GM04504 (cell line): ENCODE measurements around the gene CHRNA9.

ENCODE experiments used
- DNase-seq: peaks from one replicate; pipeline ENCODE4 v3.0.0-alpha.2; 2012; ENCODE audit warnings: low read depth

Gene CHRNA9

DNA sequence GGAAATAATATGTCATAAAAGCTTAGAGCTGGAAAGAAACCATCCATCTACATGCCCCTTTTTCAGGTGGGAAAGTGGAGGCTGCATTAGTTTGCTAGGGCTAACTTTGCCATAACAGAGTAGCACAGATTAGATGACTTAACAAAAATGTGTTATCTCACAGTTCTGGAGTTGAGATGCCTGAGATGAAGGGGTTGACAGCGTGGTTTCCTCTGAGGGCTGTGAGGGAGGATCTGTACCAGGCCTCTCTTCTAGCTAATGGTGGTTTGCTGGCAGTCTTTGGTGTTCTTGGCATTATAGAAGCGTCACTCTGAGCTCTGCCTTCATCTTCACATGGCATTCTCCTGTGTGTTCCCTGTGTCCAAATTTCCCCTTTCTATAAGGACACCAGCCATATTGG lies 2.4 kb downstream of the CHRNA9 start:
- no peak for DNase-seq

DNA sequence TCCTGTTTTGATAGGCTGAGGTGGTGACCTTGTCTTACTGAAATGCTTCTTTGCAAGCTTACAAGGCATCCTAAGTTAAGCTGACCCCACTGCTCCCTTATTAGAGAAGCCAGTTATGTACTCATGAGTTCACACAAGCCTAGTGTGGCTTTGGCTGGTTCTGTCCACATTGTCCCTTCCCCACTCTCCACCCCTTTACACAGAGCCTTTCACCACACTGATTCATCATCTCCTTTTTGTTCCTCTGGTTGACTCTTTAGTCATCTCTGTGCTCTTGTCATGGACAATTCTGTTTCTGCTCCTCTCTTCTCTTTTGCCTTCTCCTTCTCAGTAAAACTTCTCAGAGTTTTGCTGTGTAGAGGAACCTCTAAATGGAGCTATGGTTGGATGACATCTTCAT lies 4.9 kb downstream of the CHRNA9 start:
- DNase-seq = no peak

DNA sequence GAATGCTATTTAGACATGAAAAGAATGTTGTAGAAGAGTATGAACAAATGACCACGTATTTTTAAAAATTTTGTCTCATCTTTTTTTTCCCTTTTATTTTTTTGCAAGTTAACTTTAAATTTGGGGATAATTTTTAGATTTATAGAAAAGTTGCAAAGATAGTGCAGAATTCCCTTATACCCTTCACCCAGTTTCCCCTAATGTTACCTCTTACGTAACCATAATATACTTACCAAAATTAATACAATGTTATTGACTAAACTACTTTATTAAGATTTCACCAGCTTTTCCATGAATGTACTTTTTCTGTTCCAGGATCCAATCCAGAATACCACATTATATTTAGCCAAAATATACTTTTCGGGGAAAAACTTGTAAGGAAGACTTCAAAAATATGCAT lies 12.3 kb downstream of the CHRNA9 start:
- DNase-seq = no peak

DNA sequence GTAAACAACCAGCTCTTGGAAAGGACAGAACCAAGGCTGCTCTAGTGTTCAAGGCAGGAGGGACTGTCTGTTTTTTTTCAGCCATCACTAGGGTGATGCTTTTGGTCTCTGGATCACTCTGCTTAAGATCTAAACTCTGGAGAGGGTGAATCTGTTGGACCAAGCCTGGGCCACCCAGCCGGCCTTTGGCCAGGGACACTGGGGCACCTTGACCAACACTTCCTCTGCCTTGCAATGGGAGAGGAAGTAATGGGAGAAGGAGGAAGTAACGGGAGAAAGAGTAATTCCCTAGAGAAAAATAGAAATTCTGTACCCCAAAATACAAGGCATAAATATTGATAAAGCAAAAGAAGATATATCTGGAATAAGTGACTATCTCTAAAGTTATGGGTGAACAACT lies 12.9 kb downstream of the CHRNA9 start:
- no peak for DNase-seq

DNA sequence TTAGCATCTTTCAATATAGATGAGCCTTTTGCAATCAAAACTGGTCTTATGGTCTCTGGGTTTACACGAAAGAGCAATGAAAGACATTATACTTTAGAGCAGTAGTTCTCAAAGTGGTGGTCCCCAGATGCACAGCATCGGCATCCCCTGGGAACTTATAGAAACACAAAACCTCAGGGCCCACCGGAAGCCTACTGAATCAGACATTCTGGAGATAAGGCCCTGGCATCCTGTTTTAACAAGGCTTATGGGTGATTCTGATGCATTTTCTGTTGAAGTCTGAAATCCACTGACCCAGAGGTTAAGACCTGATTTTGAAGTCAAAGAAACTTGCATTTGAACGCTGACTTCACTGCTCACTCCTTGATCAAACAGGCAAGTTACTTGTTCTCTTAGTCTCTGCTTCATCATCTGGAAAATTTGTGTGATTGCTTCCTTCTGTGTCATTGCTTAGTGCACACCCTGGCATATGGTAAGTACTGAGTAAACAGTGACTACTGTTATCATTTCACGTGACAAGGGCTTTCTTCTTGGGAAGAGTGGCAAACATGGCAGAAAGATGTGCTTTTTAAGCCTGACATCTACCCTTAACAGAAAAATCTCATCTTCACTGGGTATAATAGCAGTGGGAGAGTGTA lies 14.5 kb downstream of the CHRNA9 start:
- DNase-seq = no peak

DNA sequence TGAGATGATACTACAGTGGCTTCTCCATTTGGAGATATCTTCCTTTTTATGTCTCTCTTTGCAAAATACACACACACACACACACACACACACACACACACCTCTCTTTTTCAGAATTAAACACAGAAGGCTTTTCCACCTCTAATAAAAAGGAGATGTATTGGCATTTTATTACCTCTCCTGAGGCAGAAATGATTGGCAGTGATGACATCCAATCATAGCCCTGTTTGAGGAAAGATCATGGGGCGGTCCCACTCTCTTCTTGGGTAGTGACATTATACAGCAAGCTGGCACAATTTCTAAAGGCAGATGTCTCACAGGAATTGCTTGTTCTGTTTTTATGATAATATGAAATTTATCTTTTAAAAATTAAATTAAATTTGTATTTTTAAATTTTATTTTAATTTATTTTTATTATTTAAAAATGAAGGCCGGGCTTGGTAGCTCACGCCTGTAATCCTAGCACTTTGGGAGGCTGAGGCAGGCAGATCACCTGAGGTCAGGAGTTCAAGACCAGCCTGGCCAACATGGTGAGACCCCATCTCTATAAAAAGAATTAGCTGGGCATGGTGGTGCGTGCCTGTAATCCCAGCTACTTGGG lies 15.6 kb downstream of the CHRNA9 start:
- DNase-seq = no peak

DNA sequence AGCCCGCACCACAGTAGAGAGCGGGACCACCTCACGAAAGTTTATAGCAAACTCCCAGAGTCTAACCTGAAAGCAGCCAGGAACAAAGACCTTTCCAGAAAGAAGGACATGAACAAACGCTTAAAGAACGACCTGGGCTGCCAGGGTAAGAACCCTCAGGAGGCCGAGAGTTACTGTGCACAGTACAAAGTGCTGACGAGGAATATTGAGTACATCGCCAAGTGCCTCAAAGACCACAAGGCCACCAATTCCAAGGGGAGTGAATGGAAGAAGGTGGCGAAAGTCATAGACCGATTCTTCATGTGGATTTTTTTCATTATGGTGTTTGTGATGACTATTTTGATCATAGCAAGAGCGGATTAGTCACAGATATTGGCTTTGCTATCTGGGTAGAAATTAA lies 19.0 kb downstream of the CHRNA9 start:
- no peak for DNase-seq

DNA sequence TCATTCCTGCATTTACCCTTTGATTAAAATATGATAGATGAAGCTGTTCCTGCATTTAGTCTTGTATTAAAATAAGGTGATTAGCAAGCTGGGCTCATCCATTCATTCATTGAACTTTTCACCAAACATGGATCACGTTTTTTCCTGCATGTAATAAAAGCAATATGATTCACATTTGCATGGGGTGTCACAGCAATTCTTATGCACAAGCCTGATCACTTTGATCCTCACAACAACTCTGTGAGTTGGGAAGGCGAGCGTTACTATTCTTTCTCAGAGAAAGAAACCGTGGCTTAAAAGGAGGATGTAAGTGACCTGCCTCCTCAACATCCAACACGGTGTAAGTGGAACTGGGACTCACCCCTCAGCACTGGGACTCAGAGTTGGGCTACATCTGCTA lies 20.0 kb downstream of the CHRNA9 start:
- DNase-seq = no peak

DNA sequence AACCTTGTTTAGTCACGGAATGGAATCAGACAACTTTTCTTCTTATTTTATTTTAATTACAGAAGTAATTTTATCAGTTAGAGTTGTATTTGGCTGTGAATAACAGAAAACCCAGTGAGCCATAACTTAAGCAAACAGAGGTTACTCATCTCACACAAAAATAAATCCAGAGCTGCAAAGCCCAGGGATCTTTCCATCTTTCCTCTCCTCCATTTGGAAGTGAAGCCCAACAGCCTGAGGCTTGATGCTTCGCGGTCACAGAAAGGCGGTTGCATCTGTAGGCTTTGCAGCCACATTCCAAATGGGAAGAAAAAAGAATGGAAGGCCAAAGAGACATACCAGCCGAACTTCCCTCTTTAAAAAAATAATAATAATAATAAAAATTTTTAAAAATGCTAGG lies 22.6 kb downstream of the CHRNA9 start:
- no peak for DNase-seq

DNA sequence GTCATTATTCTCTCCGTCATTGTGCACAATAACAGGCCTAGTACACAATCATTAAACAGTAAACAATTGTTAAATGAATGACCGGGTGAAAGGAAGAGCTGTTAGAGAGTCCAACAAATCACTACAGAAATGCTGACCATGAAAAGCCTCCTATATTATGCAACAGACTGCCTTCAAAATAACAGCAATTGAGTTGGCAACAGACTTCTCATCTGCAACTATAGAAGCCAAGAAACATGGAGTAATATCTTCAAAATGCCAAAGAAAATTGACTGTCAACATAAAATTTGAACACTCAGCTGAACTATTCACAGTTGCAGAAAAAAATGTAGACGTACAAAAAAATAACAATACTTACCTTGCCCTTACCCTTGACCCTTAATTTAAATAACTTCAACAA lies 26.2 kb downstream of the CHRNA9 start:
- no peak for DNase-seq

DNA sequence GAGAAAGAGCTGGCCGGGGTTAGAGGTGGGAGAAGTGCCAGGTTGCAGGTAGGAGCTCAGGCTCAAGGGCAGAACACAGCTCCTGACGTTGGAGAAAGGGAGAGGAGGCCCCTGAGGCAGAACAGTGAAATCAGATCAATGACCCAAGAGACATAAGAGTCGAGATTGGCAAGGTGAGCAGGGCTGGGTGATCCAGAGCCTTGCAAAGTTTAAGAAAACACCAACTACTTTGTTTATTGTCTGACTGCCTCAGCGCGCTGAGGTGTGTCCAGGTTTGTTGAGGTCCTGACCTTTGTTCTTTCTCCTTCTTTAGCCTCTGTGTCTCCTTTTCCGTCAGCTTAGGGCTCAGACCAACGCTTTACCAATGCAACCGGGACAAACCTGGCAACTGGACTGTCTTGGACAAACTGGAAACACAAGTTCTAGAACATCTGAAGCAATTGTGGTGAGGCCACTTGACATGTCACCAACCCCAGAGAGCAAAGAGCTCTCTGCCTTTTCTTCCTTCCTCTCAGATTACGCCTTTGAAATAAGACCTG lies 28.3 kb downstream of the CHRNA9 start:
- DNase-seq = no peak

DNA sequence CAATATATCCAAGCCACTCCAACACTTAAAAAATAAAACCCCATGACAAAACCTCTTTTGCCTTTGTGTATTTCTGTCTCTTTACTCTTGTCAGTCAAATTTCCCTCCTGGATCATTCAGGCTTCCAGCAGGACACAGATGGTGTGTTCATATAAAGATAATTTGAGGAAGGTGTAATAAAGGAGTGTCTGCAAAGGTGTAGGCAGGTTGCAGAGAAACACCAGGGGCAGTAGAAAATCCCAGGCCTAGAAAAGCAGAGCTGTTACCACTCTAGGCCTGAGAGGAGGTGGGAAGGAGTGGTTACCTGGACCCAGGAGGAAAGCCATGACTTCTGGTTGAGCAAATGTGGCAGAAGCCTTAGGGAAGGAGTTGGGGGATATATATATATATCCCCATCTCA lies 28.8 kb downstream of the CHRNA9 start:
- no peak for DNase-seq

DNA sequence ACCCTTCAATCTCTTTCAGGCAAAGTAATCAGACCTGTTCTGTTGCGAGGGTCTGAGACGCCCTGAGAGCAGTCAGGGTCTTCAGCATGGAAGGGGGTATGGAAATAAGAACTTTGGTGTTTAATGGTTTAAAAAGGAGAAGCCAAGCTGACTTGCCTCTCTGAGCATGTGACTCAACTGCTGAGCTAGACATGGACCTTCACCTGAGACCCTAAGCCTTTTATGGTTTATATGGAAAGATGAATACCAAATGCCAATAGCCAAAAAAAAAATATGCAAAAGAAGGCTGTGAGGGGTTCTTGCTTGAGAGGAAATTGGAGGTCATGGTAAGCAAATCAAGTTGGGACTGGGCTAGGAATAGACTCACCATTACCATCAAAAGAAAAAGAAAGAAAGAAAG lies 30.6 kb downstream of the CHRNA9 start:
- no peak for DNase-seq

DNA sequence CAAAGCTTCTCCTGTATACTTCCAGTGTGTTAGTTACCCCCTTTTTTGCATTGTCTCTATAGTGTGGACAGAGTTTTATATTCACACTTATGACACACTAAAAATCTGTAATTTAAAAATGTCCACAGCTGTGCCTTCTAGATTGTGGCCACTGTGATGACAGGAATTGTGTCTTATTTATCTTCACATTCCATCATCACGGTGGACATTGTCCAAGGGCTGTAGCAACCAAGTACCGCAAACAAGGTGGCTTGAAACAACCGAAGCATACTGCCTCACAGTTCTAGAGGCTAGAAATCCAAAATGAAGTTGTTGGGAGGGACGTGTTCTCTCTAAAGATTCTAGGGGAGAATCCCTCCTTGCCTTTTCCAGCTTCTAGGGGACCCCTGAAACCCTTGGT lies 32.3 kb downstream of the CHRNA9 start:
- DNase-seq = no peak

DNA sequence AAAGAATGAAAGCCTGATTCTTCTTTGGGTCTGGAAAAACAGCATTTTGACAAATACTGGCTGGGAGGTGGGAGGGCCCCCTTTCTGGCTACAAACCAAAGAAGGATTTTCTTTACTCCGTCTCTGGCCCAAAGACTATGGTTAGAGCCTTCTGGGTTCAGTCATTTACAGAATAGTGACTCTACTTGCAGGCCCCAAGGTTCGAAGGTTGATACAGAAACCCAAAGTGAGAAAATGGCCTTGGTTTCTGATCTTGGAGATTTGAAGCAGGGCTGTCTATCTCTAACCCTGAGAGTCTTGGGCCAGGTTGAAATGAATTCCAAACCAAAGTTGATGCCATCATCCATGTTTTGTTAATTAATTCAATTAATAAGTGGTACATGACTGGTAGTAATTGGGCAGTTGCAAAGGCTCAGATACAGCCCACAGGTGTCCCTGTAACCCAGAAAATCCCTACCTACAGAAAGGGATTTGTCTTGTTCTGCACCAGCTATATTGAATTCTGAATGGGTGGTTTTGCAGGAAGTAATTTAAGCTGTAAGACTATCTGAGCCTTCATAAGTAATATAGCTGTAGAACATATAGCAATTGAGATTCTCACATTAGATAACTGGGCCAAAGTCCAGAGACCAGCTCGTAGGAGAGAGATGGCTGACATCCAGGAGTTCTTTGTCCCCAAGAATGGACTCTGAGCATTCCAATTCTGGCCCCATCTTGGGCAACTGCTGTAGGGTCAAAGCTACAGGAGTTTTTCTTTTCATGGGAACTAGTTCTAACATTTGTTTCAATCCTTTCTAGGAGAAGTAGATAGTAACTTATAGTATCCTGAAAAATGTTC lies 34.5 kb downstream of the CHRNA9 start:
- no peak for DNase-seq

DNA sequence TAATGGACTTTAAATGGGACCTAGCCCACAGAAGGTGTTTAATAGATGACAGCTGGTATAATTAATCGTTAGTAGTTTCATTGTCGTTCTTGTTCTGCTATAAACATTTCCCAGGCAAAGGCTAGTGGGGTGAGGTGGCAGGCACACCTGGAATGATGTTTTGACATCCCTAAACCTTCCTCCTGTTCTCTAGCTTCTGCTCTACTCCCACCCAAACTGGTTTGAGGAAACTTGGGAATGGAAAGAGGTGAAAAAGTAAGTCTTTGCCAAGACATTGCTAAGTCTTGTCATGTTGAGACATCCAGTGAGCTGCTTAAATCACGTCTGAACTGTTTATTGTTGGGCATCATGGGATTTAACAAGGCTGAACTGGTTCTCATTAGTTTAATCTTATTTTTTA lies 37.5 kb downstream of the CHRNA9 start:
- no peak for DNase-seq

DNA sequence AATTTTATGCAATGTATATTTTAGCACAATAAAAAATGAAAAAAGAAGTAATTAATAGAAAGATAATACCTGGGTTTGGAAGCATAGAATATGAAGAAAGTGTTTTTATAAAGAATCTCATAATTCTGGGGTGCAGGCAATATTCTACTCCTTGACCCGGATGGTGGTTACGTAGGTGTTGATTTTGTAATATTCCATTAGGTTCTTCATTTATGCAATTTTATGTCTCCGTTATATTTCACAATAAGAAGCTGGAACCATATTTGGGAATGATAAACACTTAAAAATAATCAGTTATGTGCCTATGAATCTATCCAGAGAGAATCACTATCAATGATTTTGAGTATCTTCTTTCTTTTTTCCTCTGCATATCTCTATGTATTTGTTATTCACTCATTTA lies 38.5 kb downstream of the CHRNA9 start:
- DNase-seq = no peak

DNA sequence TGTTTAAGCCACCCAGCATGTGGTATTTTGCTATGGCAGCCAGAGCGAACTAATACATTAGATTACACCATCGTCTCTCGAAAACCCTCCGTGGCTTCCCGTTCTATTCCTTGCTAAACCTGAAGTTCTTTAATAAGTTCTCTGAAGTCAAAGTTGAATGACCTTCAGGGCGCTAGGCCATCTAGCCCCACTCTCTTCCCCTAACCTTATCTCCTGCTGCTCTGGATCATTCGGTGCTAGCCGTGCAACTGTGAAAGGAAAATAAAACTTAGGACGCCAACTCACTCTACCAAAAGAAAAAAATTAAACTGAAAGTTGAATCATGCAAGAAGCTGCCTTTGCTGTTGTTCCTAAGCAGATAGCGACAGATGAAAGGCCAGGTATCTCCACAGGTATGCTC lies 40.0 kb downstream of the CHRNA9 start:
- no peak for DNase-seq

DNA sequence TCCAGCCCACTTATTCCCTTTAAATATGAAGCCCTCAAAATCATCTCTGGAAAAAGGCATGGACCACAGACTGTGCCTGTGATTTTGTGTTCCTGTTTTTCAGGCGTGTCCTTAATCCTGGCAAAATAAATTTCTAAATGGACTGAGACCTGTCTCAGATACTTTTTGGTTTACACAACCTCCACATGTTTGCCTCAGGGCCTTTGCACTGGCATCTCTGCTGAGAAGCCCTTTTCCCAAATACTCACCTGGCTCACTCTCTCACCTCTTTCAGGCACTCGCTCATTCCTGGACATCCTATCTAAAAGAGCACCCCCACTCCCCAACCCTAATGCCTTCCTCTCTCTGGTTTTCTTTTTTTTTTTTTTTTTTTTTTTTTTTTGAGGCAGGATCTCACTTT lies 40.5 kb downstream of the CHRNA9 start:
- no peak for DNase-seq

DNA sequence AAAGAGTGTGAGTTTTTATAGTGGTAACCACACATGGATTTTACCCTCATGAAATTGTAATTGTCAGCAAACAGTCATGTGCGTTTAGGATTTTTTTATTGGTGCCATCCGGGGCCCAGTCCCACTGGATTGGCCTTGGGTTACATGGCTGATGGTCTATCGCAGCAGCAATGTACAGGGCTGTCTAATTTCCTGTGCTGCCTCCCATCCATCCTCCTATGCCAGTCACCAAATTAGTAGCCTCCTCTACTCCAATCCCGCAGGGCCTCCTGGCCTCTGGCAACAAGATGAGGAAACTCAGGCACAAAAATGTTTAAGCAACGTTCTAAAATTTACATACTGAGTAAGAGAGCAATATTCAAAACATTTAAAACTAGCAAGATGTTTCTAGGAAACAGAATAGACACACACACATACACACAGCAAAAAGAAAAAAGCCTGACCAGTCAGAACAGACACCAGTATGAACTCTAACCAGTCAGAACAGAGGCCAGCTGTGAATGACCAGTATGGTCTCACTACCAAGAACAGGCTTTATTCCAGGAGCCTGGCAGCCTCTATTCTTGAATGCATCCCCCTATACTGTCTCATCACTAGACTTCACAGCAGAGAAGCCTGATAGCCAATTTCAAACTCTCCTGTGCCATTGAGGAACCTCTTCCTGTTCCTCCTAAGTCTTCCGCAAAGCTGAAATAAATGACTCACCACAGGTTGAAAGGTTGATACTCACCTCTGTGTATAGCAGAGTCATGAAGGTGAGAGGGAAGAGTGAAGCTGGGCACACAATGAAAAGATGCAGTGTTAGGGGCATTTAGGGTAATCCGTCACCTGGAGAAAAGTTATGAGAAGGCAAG lies 42.6 kb downstream of the CHRNA9 start:
- no peak for DNase-seq

DNA sequence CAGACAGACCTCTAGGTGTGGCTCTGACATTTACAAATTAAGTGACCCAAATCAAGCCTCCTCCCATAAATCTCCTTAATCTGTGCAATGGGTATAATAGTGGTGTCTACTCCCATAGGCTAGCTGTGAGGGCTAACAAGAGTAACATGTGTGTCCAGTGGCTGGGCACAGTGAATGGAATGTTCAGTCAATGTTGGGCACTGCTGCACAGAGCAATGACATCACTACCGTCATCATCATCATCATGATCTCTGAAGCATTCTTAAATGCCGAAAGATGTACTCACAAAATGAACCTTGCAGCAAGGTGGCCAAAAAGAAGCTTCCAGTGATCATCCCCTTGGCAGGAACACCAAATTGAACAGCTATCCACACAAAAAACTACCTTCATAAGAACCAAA lies 43.5 kb downstream of the CHRNA9 start:
- DNase-seq = no peak

DNA sequence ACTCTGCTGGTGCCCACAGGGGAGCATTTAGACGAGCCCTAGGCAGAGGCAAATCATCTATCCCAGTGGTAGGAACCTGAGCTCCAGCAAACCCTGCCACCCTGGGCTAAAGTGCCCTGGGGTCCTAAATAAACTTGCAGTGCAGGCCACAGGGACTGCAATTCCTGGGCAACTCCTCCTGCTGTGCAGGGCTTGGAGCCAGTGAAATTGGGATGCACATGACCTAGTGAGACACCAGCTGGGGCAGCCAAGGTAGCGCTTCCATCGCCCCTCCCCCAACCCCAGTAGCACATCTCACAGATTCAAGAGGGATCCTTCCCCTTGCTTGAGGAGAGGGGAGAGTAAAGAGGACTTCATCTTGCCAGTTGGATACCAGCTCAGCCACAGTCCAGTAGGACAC lies 44.1 kb downstream of the CHRNA9 start:
- no peak for DNase-seq
